SK-N-SH treated with all-trans-retinoic acid at 6 μM for 48 hours (cell line): Measurements from ENCODE around the gene PARP3.

Experiments used
- ATAC-seq: fragments of 200-7000 bp; cut with Tn5 transposase; 3 replicates; pipeline ENCODE4 v1.9.1; 2020; ENCODE audit warnings: mild to moderate bottlenecking, moderate library complexity
- ARNTL ChIP-seq: fragments of 450-650 bp; formaldehyde crosslinking; IDR thresholded peaks from 2 replicates; pipeline ENCODE4 v1.5.0; 2020; ENCODE audit warnings: low read depth, mild to moderate bottlenecking, moderate library complexity, borderline replicate concordance
- BACH2 ChIP-seq: fragments of 250-450 bp; sonication (Bioruptor Pico); IDR thresholded peaks from 2 replicates; pipeline ENCODE4 v1.9.0; 2021; ENCODE audit warnings: mild to moderate bottlenecking, borderline replicate concordance
- CREB5 ChIP-seq: fragments of 250-450 bp; sonication (Bioruptor Pico); IDR thresholded peaks from 2 replicates; pipeline ENCODE4 v1.5.1; 2020; ENCODE audit warnings: low read depth, mild to moderate bottlenecking, moderate library complexity
- CSDC2 ChIP-seq: fragments of 250-450 bp; sonication (Bioruptor Pico); IDR thresholded peaks from 2 replicates; pipeline ENCODE4 v1.5.0; 2020; ENCODE audit warnings: mild to moderate bottlenecking, moderate library complexity
- CSRNP3 ChIP-seq: fragments of 250-450 bp; sonication (Bioruptor Pico); IDR thresholded peaks from 2 replicates; pipeline ENCODE4 v1.5.1; 2021; ENCODE audit warnings: mild to moderate bottlenecking, moderate library complexity
- ESRRG ChIP-seq: fragments of 250-450 bp; sonication (Bioruptor Pico); IDR thresholded peaks from 2 replicates; pipeline ENCODE4 v1.6.1; 2021; ENCODE audit warnings: mild to moderate bottlenecking
- GLIS3 ChIP-seq: fragments of 250-450 bp; sonication (Bioruptor Pico); IDR thresholded peaks from 2 replicates; pipeline ENCODE4 v1.5.0; 2020; ENCODE audit warnings: mild to moderate bottlenecking, moderate library complexity
- ISL1 ChIP-seq: fragments of 250-450 bp; sonication (Bioruptor Pico); IDR thresholded peaks from 2 replicates; pipeline ENCODE4 v2.1.2; 2022; ENCODE audit warnings: mild to moderate bottlenecking, moderate library complexity
- OSR1 ChIP-seq: fragments of 250-450 bp; sonication (Bioruptor Pico); IDR thresholded peaks from 2 replicates; pipeline ENCODE4 v1.8.0; 2022; ENCODE audit warnings: moderate library complexity, mild to moderate bottlenecking, inconsistent platforms
- PPARA ChIP-seq: fragments of 250-450 bp; sonication (Bioruptor Pico); IDR thresholded peaks from 2 replicates; pipeline ENCODE4 v1.5.0; 2020; ENCODE audit warnings: mild to moderate bottlenecking, borderline replicate concordance
- RARB ChIP-seq: fragments of 250-450 bp; sonication (Bioruptor Pico); IDR thresholded peaks from 2 replicates; pipeline ENCODE4 v1.8.0; 2021; ENCODE audit warnings: mild to moderate bottlenecking, moderate library complexity
- SNAI2 ChIP-seq: fragments of 250-450 bp; sonication (Bioruptor Pico); IDR thresholded peaks from 2 replicates; pipeline ENCODE4 v1.5.0; 2020; ENCODE audit warnings: mild to moderate bottlenecking, moderate library complexity
- TCF4 ChIP-seq: fragments of 250-450 bp; sonication (Bioruptor Pico); IDR thresholded peaks from 2 replicates; pipeline ENCODE4 v1.8.0; 2021; ENCODE audit warnings: mild to moderate bottlenecking, moderate library complexity, borderline replicate concordance
- TOX ChIP-seq: fragments of 250-450 bp; sonication (Bioruptor Pico); IDR thresholded peaks from 2 replicates; pipeline ENCODE4 v1.8.0; 2021; ENCODE audit warnings: mild to moderate bottlenecking, moderate library complexity, borderline replicate concordance
- ZFP3 ChIP-seq: fragments of 250-450 bp; sonication (Bioruptor Pico); IDR thresholded peaks from 2 replicates; pipeline ENCODE4 v1.5.0; 2020; ENCODE audit warnings: mild to moderate bottlenecking, moderate library complexity
- ZFP30 ChIP-seq: fragments of 450-650 bp; formaldehyde crosslinking; IDR thresholded peaks from 2 replicates; pipeline ENCODE4 v1.5.0; 2022; ENCODE audit warnings: mild to moderate bottlenecking, moderate library complexity
- ZNF565 ChIP-seq: fragments of 450-650 bp; formaldehyde crosslinking; conservative IDR thresholded peaks from 2 replicates; pipeline ENCODE4 v1.5.0; 2020; ENCODE audit warnings: low read depth, mild to moderate bottlenecking, moderate library complexity
- ZNF70 ChIP-seq: fragments of 450-650 bp; formaldehyde crosslinking; IDR thresholded peaks from 2 replicates; pipeline ENCODE4 v1.5.0; 2020; ENCODE audit warnings: mild to moderate bottlenecking, moderate library complexity
- ZNF8 ChIP-seq: fragments of 450-650 bp; formaldehyde crosslinking; IDR thresholded peaks from 2 replicates; pipeline ENCODE4 v1.5.0; 2020; ENCODE audit warnings: mild to moderate bottlenecking, moderate library complexity
- TF ChIP-seq, protein P1 (sequence below): fragments of 250-450 bp; sonication (Bioruptor Pico); IDR thresholded peaks from 2 replicates; pipeline ENCODE4 v1.5.0; 2020; ENCODE audit warnings: mild to moderate bottlenecking, moderate library complexity
- TF ChIP-seq, protein P2 (sequence below): fragments of 250-450 bp; sonication (Bioruptor Pico); IDR thresholded peaks from 2 replicates; pipeline ENCODE4 v1.8.0; 2020; ENCODE audit warnings: mild to moderate bottlenecking, moderate library complexity, borderline replicate concordance

The PARP3 gene

DNA sequence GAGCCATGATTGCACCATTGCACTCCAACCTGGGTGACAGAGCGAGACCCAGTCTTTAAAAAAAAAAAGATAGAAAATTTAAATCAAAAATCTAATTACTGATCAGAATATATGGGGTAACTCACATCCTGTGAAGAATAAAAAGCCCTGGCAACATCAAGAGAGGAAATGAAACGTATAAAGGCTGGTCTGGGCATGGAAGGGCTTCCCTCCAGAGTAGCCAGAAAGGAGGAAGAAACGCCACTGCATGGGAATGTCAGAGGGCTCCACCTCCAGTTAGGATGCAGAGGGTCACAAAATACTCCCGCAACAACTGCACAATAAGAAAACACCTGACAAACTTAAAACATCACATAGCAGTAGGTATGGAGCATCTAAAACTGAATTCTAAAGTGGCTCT is 34.1 kb upstream of the PARP3 start:
- no peak for TF ChIP-seq ZNF70
- TF ChIP-seq CREB5 (CRISPR knock-in tag): no peak
- no peak for TF ChIP-seq TCF4 (CRISPR knock-in tag)
- TF ChIP-seq ZFP30 (CRISPR knock-in tag): no peak
- no peak for TF ChIP-seq ZFP3 (CRISPR knock-in tag)
- no peak for ATAC-seq

DNA sequence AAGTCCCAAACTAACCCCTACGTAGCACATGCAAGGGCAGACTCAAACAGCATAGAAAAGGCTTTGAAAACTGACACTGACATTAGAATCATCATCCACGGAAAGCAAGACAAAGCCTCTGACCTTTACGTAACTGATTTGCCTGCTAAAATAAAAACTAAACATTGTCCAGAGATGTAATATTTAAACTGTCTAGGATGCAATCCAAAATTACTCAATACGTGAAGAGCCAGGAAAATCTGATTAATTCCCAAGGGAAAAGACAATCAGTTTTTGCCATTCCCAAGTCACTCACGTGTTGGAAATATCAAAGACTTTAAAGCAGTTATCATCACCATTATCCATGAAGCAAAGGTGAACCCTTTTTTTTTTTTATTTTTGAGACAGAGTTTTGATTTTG is 25.7 kb upstream of the PARP3 start:
- TF ChIP-seq, protein P1, sequence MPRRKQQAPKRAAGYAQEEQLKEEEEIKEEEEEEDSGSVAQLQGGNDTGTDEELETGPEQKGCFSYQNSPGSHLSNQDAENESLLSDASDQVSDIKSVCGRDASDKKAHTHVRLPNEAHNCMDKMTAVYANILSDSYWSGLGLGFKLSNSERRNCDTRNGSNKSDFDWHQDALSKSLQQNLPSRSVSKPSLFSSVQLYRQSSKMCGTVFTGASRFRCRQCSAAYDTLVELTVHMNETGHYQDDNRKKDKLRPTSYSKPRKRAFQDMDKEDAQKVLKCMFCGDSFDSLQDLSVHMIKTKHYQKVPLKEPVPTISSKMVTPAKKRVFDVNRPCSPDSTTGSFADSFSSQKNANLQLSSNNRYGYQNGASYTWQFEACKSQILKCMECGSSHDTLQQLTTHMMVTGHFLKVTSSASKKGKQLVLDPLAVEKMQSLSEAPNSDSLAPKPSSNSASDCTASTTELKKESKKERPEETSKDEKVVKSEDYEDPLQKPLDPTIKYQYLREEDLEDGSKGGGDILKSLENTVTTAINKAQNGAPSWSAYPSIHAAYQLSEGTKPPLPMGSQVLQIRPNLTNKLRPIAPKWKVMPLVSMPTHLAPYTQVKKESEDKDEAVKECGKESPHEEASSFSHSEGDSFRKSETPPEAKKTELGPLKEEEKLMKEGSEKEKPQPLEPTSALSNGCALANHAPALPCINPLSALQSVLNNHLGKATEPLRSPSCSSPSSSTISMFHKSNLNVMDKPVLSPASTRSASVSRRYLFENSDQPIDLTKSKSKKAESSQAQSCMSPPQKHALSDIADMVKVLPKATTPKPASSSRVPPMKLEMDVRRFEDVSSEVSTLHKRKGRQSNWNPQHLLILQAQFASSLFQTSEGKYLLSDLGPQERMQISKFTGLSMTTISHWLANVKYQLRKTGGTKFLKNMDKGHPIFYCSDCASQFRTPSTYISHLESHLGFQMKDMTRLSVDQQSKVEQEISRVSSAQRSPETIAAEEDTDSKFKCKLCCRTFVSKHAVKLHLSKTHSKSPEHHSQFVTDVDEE: no peak
- TF ChIP-seq ISL1 (CRISPR knock-in tag): no peak
- no peak for TF ChIP-seq TCF4 (CRISPR knock-in tag)
- TF ChIP-seq BACH2 (CRISPR knock-in tag): no peak
- TF ChIP-seq ZNF70: no peak
- TF ChIP-seq SNAI2: no peak
- TF ChIP-seq PPARA (CRISPR knock-in tag): no peak
- no peak for TF ChIP-seq ZNF565
- no peak for TF ChIP-seq TOX
- no peak for TF ChIP-seq RARB (CRISPR knock-in tag)
- no peak for TF ChIP-seq CSRNP3 (CRISPR knock-in tag)
- no peak for TF ChIP-seq GLIS3 (CRISPR knock-in tag)
- TF ChIP-seq ARNTL (CRISPR knock-in tag): no peak
- no peak for TF ChIP-seq OSR1 (CRISPR knock-in tag)
- no peak for TF ChIP-seq ZNF8 (CRISPR knock-in tag)
- TF ChIP-seq CSDC2 (CRISPR knock-in tag): no peak
- no peak for TF ChIP-seq ESRRG (CRISPR knock-in tag)
- no peak for ATAC-seq

DNA sequence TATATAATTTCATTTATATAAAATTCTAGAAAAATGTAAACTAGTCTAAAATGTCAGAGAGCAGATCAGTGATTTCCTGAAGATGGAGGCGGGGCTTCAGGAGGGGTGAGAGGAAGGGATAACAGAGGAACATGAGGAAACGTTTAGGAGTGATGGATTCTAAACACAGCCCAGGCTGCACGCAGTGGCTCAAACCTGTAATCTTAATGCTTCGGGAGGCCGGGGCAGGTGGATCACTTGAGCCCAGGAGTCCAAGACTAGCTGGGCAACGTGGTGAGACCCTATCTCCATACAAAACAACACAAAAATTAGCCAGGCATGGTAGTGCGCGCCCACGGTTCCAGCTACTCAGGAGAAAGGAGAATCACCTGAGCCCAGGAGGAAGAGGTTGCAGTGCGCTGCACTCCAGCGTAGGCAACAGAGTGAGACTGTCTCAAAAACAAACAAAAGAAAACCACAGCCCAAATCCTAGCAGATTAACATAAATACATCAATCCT is 21.0 kb upstream of the PARP3 start:
- ATAC-seq: no peak
- TF ChIP-seq RARB (CRISPR knock-in tag): no peak
- no peak for TF ChIP-seq PPARA (CRISPR knock-in tag)
- TF ChIP-seq ZNF565: no peak
- no peak for TF ChIP-seq CREB5 (CRISPR knock-in tag)
- TF ChIP-seq, protein P2, sequence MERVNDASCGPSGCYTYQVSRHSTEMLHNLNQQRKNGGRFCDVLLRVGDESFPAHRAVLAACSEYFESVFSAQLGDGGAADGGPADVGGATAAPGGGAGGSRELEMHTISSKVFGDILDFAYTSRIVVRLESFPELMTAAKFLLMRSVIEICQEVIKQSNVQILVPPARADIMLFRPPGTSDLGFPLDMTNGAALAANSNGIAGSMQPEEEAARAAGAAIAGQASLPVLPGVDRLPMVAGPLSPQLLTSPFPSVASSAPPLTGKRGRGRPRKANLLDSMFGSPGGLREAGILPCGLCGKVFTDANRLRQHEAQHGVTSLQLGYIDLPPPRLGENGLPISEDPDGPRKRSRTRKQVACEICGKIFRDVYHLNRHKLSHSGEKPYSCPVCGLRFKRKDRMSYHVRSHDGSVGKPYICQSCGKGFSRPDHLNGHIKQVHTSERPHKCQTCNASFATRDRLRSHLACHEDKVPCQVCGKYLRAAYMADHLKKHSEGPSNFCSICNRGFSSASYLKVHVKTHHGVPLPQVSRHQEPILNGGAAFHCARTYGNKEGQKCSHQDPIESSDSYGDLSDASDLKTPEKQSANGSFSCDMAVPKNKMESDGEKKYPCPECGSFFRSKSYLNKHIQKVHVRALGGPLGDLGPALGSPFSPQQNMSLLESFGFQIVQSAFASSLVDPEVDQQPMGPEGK (CRISPR knock-in tag): no peak
- no peak for TF ChIP-seq TCF4 (CRISPR knock-in tag)
